A673 (cell line): ENCODE measurements around the gene C14orf132.

Experiments
- CTCF ChIP-seq: fragments of 300-800, 200-600 bp; sonication (generic); conservative IDR thresholded peaks from 2 replicates; pipeline ENCODE4 v1.5.1; 2017; ENCODE audit warnings: low read depth, mild to moderate bottlenecking, antibody characterized with exemption, low read length, moderate library complexity, mixed read lengths
- EZH2 ChIP-seq: fragments of 200-600 bp; sonication (generic); IDR thresholded peaks from 2 replicates; pipeline ENCODE4 v1.6.1; 2017; ENCODE audit warnings: borderline replicate concordance, low read depth, mild to moderate bottlenecking, mixed read lengths, antibody characterized with exemption, low read length; ENCODE audit not compliant: poor library complexity, severe bottlenecking

GRCh38 chr14:96086574-96087077, 47.5 kb downstream of the C14orf132 start:
- no peak for TF ChIP-seq CTCF
- TF ChIP-seq EZH2, result no peak
